ENCODE data around the gene CDC42BPG. TPM values are rescaled to one million over a fixed set of nuclear protein-coding genes. Genes with fewer than 3 reads are reported as not detected.
A peak's percentile ranks its signal among the peaks of the same experiment; 100 is the strongest.

Gene CDC42BPG
- total RNA-seq, 1 experiment from 2014 or later = 26.5 TPM

- Mint-ChIP-seq H3K27me3 (ENCODE audit: unreplicated experiment) (no peaks in the 10 kb centered on the region), H3K36me3 (ENCODE audit: insufficient read depth, unreplicated experiment) (peaks cover 74% of the 10 kb centered on the region), H3K4me3 (ENCODE audit: low read depth, unreplicated experiment) (peak overlapping the region; percentile 80), H3K4me1 (ENCODE audit: low read depth, unreplicated experiment) (peaks cover 48% of the 10 kb centered on the region), H3K27ac (ENCODE audit: unreplicated experiment) (peak overlapping the region; percentile 86), H3K9me3 (ENCODE audit: low read depth, unreplicated experiment) (no peaks in the 10 kb centered on the region)
- no peak for TF ChIP-seq CTCF (IDR thresholded peaks at IDR 0.05; ENCODE audit: unreplicated experiment)
- DNase-seq = no peak
- CTCF ChIA-PET = interaction anchor here (0.6 to 3.5 kb wide), 3 partner anchors 13 to 45 kb away, joined by 5 to 25 read pairs (median 11); no protein-coding TSS in a partner anchor
- intact Hi-C loops (cut with micrococcal nuclease; ENCODE audit: unreplicated experiment) = no loop called here
- BruUV-seq (replicated peaks) = no TSS peak
These were observed 48.0 kb upstream of the CDC42BPG start for GRCh38 chr11:64892411-64892831.

GRCh38 chr11:64891880-64892279 lies 47.4 kb upstream of the CDC42BPG start:
- CTCF ChIA-PET = interaction anchor here (0.6 to 3.5 kb wide), 3 partner anchors 13 to 44 kb away, joined by 5 to 25 read pairs (median 11); no protein-coding TSS in a partner anchor
- Mint-ChIP-seq H3K4me3 (ENCODE audit: low read depth, unreplicated experiment) (peak overlapping the region; percentile 80), H3K9me3 (ENCODE audit: low read depth, unreplicated experiment) (no peaks in the 10 kb centered on the region), H3K27ac (ENCODE audit: unreplicated experiment) (peak overlapping the region; percentile 86), H3K27me3 (ENCODE audit: unreplicated experiment) (no peaks in the 10 kb centered on the region), H3K36me3 (ENCODE audit: insufficient read depth, unreplicated experiment) (peaks cover 74% of the 10 kb centered on the region), H3K4me1 (ENCODE audit: low read depth, unreplicated experiment) (peaks cover 52% of the 10 kb centered on the region)
- no peak for DNase-seq
- TF ChIP-seq CTCF (IDR thresholded peaks at IDR 0.05; ENCODE audit: unreplicated experiment) = no peak
- no TSS peak for BruUV-seq (replicated peaks)
- intact Hi-C loops (cut with micrococcal nuclease; ENCODE audit: unreplicated experiment) = no loop called here

GRCh38 chr11:64891215-64891848 lies 46.9 kb upstream of the CDC42BPG start:
- BruUV-seq (replicated peaks) = no TSS peak
- Mint-ChIP-seq H3K27me3 (ENCODE audit: unreplicated experiment) (no peaks in the 10 kb centered on the region), H3K36me3 (ENCODE audit: insufficient read depth, unreplicated experiment) (peaks cover 73% of the 10 kb centered on the region), H3K4me1 (ENCODE audit: low read depth, unreplicated experiment) (peaks cover 52% of the 10 kb centered on the region), H3K4me3 (ENCODE audit: low read depth, unreplicated experiment) (peak overlapping the region; percentile 80), H3K27ac (ENCODE audit: unreplicated experiment) (peak overlapping the region; percentile 86), H3K9me3 (ENCODE audit: low read depth, unreplicated experiment) (no peaks in the 10 kb centered on the region)
- TF ChIP-seq CTCF (IDR thresholded peaks at IDR 0.05; ENCODE audit: unreplicated experiment) = no peak
- DNase-seq = no peak
- intact Hi-C loops (cut with micrococcal nuclease; ENCODE audit: unreplicated experiment) = no loop called here
- CTCF ChIA-PET = interaction anchor here (4.6 kb wide), 1 partner anchor 44 kb away, joined by 49 read pairs; no protein-coding TSS in a partner anchor

GRCh38 chr11:64890522-64890939 lies 46.1 kb upstream of the CDC42BPG start:
- peak overlapping the region; percentile 86 for H3K27ac Mint-ChIP-seq (ENCODE audit: unreplicated experiment)
- CTCF ChIA-PET = interaction anchor here (4.6 kb wide), 1 partner anchor 43 kb away, joined by 49 read pairs; no protein-coding TSS in a partner anchor
- H3K9me3 Mint-ChIP-seq (ENCODE audit: low read depth, unreplicated experiment) = no peaks in the 10 kb centered on the region
- H3K27me3 Mint-ChIP-seq (ENCODE audit: unreplicated experiment) = no peaks in the 10 kb centered on the region
- intact Hi-C loops (cut with micrococcal nuclease; ENCODE audit: unreplicated experiment) = no loop called here
- no TSS peak for BruUV-seq (replicated peaks)
- peaks cover 60% of the 10 kb centered on the region for H3K4me1 Mint-ChIP-seq (ENCODE audit: low read depth, unreplicated experiment)
- peak overlapping the region; percentile 80 for H3K4me3 Mint-ChIP-seq (ENCODE audit: low read depth, unreplicated experiment)
- no peak for DNase-seq
- peaks cover 71% of the 10 kb centered on the region for H3K36me3 Mint-ChIP-seq (ENCODE audit: insufficient read depth, unreplicated experiment)
- TF ChIP-seq CTCF (IDR thresholded peaks at IDR 0.05; ENCODE audit: unreplicated experiment) = no peak
